ENCODE data around the gene TICAM1.

- TF ChIP-seq CTCF (IDR thresholded peaks at IDR 0.05) = no peak
- no peak for TF ChIP-seq POLR2A (IDR thresholded peaks at IDR 0.05)
Observed at GRCh38 chr19:4821265-4821664, 10.2 kb downstream of the TICAM1 start.

All from breast epithelium (tissue), 3 donors.